Liver (tissue), 3 donors: Measurements from ENCODE around the gene KCNJ10.

Source experiments
- CTCF ChIP-seq: fragments of 150-350 bp; IDR thresholded peaks from 2 replicates; pipeline ENCODE4 v1.5.1; 2017; ENCODE audit warnings: improper control_type of control experiment, low read depth, low read length; ENCODE audit not compliant: missing input control
- GABPA ChIP-seq, 2 donors: IDR thresholded peaks in 1 of 2; conservative IDR thresholded peaks in 1 of 2; 2 replicates each; pipeline ENCODE4 v1.6.1; 2016; ENCODE audit warnings: antibody characterized with exemption in 2 of 2, mild to moderate bottlenecking in 1 of 2, moderate library complexity in 1 of 2
- HNF4G ChIP-seq: IDR thresholded peaks from 2 replicates; pipeline ENCODE4 v1.6.1; 2016; ENCODE audit warnings: antibody characterized with exemption
- RAD21 ChIP-seq, 2 donors: IDR thresholded peaks; 2 replicates each; pipeline ENCODE4 v1.6.1; 2016; ENCODE audit warnings: antibody characterized with exemption in 2 of 2, mild to moderate bottlenecking in 2 of 2
- SP1 ChIP-seq: IDR thresholded peaks from 2 replicates; pipeline ENCODE4 v1.6.1; 2018; ENCODE audit warnings: antibody characterized with exemption, mild to moderate bottlenecking
- TF ChIP-seq, protein P1 (sequence below): IDR thresholded peaks from 2 replicates; pipeline ENCODE4 v1.6.1; 2016; ENCODE audit warnings: antibody characterized with exemption
- TF ChIP-seq, protein P2 (sequence below): IDR thresholded peaks from 2 replicates; pipeline ENCODE4 v1.6.1; 2016; ENCODE audit warnings: antibody characterized with exemption
- TF ChIP-seq, protein P3 (sequence below): IDR thresholded peaks from 2 replicates; pipeline ENCODE4 v1.6.1; 2016; ENCODE audit warnings: antibody characterized with exemption, mild to moderate bottlenecking
- donor health status: healthy.
- donor health status: healthy.

DNA sequence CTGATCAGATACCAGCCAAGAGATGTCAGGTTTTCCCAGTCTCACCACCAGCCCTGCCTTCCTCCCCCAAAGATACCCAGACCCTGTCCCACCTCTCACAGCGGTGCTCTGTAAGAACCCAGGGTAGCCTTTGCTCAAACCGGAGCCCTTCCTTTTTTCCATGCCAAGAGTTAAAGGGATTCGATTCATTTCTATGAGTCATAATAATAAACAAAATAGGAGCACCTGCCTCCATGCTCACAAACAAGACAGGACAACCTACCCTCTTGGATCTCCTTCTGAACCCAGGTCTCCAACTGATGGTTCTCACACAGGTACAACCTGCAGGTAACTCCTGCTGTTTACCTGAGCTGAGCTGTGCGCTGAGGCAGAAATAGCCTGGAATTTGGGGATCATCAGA, 39.7 kb upstream of the KCNJ10 start:
- no peak for TF ChIP-seq HNF4G
- no peak for TF ChIP-seq CTCF
- no peak for TF ChIP-seq SP1
- TF ChIP-seq GABPA (IDR thresholded peaks at IDR 0.05 in 1 of 2, conservative IDR thresholded peaks at IDR 0.05 in 1 of 2) = no peak
- no peak for TF ChIP-seq RAD21 (IDR thresholded peaks at IDR 0.05)
- TF ChIP-seq, protein P1, sequence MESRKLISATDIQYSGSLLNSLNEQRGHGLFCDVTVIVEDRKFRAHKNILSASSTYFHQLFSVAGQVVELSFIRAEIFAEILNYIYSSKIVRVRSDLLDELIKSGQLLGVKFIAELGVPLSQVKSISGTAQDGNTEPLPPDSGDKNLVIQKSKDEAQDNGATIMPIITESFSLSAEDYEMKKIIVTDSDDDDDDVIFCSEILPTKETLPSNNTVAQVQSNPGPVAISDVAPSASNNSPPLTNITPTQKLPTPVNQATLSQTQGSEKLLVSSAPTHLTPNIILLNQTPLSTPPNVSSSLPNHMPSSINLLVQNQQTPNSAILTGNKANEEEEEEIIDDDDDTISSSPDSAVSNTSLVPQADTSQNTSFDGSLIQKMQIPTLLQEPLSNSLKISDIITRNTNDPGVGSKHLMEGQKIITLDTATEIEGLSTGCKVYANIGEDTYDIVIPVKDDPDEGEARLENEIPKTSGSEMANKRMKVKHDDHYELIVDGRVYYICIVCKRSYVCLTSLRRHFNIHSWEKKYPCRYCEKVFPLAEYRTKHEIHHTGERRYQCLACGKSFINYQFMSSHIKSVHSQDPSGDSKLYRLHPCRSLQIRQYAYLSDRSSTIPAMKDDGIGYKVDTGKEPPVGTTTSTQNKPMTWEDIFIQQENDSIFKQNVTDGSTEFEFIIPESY = no peak
- TF ChIP-seq, protein P2, sequence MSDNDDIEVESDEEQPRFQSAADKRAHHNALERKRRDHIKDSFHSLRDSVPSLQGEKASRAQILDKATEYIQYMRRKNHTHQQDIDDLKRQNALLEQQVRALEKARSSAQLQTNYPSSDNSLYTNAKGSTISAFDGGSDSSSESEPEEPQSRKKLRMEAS = no peak
- TF ChIP-seq, protein P3, sequence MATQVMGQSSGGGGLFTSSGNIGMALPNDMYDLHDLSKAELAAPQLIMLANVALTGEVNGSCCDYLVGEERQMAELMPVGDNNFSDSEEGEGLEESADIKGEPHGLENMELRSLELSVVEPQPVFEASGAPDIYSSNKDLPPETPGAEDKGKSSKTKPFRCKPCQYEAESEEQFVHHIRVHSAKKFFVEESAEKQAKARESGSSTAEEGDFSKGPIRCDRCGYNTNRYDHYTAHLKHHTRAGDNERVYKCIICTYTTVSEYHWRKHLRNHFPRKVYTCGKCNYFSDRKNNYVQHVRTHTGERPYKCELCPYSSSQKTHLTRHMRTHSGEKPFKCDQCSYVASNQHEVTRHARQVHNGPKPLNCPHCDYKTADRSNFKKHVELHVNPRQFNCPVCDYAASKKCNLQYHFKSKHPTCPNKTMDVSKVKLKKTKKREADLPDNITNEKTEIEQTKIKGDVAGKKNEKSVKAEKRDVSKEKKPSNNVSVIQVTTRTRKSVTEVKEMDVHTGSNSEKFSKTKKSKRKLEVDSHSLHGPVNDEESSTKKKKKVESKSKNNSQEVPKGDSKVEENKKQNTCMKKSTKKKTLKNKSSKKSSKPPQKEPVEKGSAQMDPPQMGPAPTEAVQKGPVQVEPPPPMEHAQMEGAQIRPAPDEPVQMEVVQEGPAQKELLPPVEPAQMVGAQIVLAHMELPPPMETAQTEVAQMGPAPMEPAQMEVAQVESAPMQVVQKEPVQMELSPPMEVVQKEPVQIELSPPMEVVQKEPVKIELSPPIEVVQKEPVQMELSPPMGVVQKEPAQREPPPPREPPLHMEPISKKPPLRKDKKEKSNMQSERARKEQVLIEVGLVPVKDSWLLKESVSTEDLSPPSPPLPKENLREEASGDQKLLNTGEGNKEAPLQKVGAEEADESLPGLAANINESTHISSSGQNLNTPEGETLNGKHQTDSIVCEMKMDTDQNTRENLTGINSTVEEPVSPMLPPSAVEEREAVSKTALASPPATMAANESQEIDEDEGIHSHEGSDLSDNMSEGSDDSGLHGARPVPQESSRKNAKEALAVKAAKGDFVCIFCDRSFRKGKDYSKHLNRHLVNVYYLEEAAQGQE = no peak
